ENCODE data around the gene SKI. TPM values are rescaled to one million over a fixed set of nuclear protein-coding genes. Genes with fewer than 3 reads are reported as not detected.

Gene SKI
- total and polyA plus RNA-seq, 9 of the 15 experiments (the other 6 are each of a cell fraction or from before 2014, with no cell fraction given) = 0.10 to 60.5 (median 4.6) TPM

- no peak for TF ChIP-seq HNRNPUL1 (IDR thresholded peaks at IDR 0.05; ENCODE audit: low read length)
- no peak for TF ChIP-seq ELF4 (CRISPR knock-in tag; IDR thresholded peaks at IDR 0.05)
- TF ChIP-seq PRDM10 (IDR thresholded peaks at IDR 0.05; ENCODE audit: partially characterized antibody) = no peak
- TF ChIP-seq ZNF76 (CRISPR knock-in tag; IDR thresholded peaks at IDR 0.05; ENCODE audit: borderline replicate concordance) = peak; percentile 76; the same call in 1 of the 2 replicates
- peak; percentile 90 for TF ChIP-seq NR2C2 (CRISPR knock-in tag; IDR thresholded peaks at IDR 0.05)
- TF ChIP-seq NR2C2 (tag; IDR thresholded peaks at IDR 0.05) = peak; percentile 93
- TF ChIP-seq KAT8 (IDR thresholded peaks at IDR 0.05; ENCODE audit: low read depth) = no peak
- TF ChIP-seq, protein P1, sequence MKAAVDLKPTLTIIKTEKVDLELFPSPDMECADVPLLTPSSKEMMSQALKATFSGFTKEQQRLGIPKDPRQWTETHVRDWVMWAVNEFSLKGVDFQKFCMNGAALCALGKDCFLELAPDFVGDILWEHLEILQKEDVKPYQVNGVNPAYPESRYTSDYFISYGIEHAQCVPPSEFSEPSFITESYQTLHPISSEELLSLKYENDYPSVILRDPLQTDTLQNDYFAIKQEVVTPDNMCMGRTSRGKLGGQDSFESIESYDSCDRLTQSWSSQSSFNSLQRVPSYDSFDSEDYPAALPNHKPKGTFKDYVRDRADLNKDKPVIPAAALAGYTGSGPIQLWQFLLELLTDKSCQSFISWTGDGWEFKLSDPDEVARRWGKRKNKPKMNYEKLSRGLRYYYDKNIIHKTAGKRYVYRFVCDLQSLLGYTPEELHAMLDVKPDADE (conservative IDR thresholded peaks at IDR 0.05; ENCODE audit: control insufficient read depth, low read depth, low read length) = no peak
- peak; percentile 78 for TF ChIP-seq MAFG (tag; conservative IDR thresholded peaks at IDR 0.05)
- TF ChIP-seq TAF15 (IDR thresholded peaks at IDR 0.05; ENCODE audit: low read depth, low read length) = no peak
- no peak for TF ChIP-seq STAG1 (CRISPR knock-in tag; IDR thresholded peaks at IDR 0.05; ENCODE audit: borderline replicate concordance)
- TF ChIP-seq MCM2 (IDR thresholded peaks at IDR 0.05; ENCODE audit: low read depth) = no peak
- TF ChIP-seq, protein P2, sequence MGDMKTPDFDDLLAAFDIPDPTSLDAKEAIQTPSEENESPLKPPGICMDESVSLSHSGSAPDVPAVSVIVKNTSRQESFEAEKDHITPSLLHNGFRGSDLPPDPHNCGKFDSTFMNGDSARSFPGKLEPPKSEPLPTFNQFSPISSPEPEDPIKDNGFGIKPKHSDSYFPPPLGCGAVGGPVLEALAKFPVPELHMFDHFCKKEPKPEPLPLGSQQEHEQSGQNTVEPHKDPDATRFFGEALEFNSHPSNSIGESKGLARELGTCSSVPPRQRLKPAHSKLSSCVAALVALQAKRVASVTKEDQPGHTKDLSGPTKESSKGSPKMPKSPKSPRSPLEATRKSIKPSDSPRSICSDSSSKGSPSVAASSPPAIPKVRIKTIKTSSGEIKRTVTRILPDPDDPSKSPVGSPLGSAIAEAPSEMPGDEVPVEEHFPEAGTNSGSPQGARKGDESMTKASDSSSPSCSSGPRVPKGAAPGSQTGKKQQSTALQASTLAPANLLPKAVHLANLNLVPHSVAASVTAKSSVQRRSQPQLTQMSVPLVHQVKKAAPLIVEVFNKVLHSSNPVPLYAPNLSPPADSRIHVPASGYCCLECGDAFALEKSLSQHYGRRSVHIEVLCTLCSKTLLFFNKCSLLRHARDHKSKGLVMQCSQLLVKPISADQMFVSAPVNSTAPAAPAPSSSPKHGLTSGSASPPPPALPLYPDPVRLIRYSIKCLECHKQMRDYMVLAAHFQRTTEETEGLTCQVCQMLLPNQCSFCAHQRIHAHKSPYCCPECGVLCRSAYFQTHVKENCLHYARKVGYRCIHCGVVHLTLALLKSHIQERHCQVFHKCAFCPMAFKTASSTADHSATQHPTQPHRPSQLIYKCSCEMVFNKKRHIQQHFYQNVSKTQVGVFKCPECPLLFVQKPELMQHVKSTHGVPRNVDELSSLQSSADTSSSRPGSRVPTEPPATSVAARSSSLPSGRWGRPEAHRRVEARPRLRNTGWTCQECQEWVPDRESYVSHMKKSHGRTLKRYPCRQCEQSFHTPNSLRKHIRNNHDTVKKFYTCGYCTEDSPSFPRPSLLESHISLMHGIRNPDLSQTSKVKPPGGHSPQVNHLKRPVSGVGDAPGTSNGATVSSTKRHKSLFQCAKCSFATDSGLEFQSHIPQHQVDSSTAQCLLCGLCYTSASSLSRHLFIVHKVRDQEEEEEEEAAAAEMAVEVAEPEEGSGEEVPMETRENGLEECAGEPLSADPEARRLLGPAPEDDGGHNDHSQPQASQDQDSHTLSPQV (IDR thresholded peaks at IDR 0.05) = peak; percentile 77; the same call in 1 of the 2 replicates
- TF ChIP-seq TARDBP (IDR thresholded peaks at IDR 0.05) = peak; percentile 97
- TF ChIP-seq DDX20 (tag; IDR thresholded peaks at IDR 0.05; ENCODE audit: low read depth) = no peak
- peak; percentile 100 for TF ChIP-seq CREB1 (IDR thresholded peaks at IDR 0.05)
- TF ChIP-seq CREB1 (CRISPR knock-in tag; IDR thresholded peaks at IDR 0.05) = peak; percentile 100
- TF ChIP-seq NR1H2 (CRISPR knock-in tag; IDR thresholded peaks at IDR 0.05) = no peak
- TF ChIP-seq GABPB1 (CRISPR knock-in tag; IDR thresholded peaks at IDR 0.05) = peak; percentile 86
- no peak for TF ChIP-seq ZNF384 (IDR thresholded peaks at IDR 0.05; ENCODE audit: low read depth, low read length)
These were observed 47.5 kb upstream of the SKI start (continued) for GRCh38 chr1:2180297-2181245.

Data from K562 (cell line).